K562 (cell line): ENCODE results near the gene SDE2. TPM values are rescaled to one million over a fixed set of nuclear protein-coding genes. Genes with fewer than 3 reads are reported as not detected.
A peak's percentile ranks its signal among the peaks of the same experiment; 100 is the strongest.

Experiments
- CCAR2 ChIP-seq: fragments of 200-400 bp; formaldehyde crosslinking; IDR thresholded peaks from 2 replicates; pipeline ENCODE4 v1.6.1; 2017; ENCODE audit warnings: mild to moderate bottlenecking, low read depth, low read length
- CREB1 ChIP-seq, 2 experiments: sonication (generic) in 1 of 2; formaldehyde crosslinking in 1 of 2; IDR thresholded peaks; 2 replicates each; pipeline versions ENCODE4 v1.6.1 to v1.8.0; 2012 to 2022; ENCODE audit warnings: inconsistent platforms in 1 of 2, mild to moderate bottlenecking in 1 of 2, missing genetic modification reagents in 1 of 2, moderate library complexity in 1 of 2
- CTBP1 ChIP-seq: fragments of 450-650 bp; IDR thresholded peaks from 2 replicates; pipeline ENCODE4 v1.6.1; 2016; ENCODE audit warnings: borderline replicate concordance
- HDAC1 ChIP-seq, 2 experiments: fragments of 450-650 bp; IDR thresholded peaks; 2 replicates each; pipeline ENCODE4 v1.6.1; 2016 to 2017; ENCODE audit warnings: inconsistent platforms in 1 of 2, mild to moderate bottlenecking in 1 of 2, moderate library complexity in 1 of 2
- JUN ChIP-seq, 2 experiments: sonication (generic) in 1 of 2; formaldehyde crosslinking in 1 of 2; IDR thresholded peaks; 2 replicates each; pipeline versions ENCODE4 v1.6.1 to v1.8.0; 2012 to 2022; ENCODE audit warnings: borderline replicate concordance in 2 of 2, mild to moderate bottlenecking in 2 of 2, improper control_type of control experiment in 1 of 2, low read depth in 1 of 2, low read length in 1 of 2, missing genetic modification reagents in 1 of 2
- NCOR1 ChIP-seq: fragments of 450-650 bp; IDR thresholded peaks from 2 replicates; pipeline ENCODE4 v1.6.1; 2016; ENCODE audit warnings: mild to moderate bottlenecking, moderate library complexity
- POU5F1 ChIP-seq: fragments of 150-350 bp; IDR thresholded peaks from 2 replicates; pipeline ENCODE4 v1.6.1; 2014; ENCODE audit warnings: borderline replicate concordance, low read length, low read depth, mild to moderate bottlenecking; ENCODE audit not compliant: partially characterized antibody
- PRMT5 ChIP-seq: sonication (generic); formaldehyde crosslinking; IDR thresholded peaks from 2 replicates; pipeline ENCODE4 v1.5.0; 2020; ENCODE audit warnings: missing genetic modification reagents
- PTRF ChIP-seq: fragments of 450-650 bp; IDR thresholded peaks from 2 replicates; pipeline ENCODE4 v1.6.1; 2016; ENCODE audit warnings: mild to moderate bottlenecking, missing genetic modification characterization, missing compliant biosample characterization
- STAT5A ChIP-seq: IDR thresholded peaks from 2 replicates; pipeline ENCODE4 v1.6.1; 2012; ENCODE audit warnings: low read length, inconsistent platforms, borderline replicate concordance
- TAL1 ChIP-seq: fragments of 450-650 bp; IDR thresholded peaks from 2 replicates; pipeline ENCODE4 v1.6.1; 2016; ENCODE audit warnings: mild to moderate bottlenecking
- TEAD4 ChIP-seq, 2 experiments: sonication (generic) in 1 of 2; formaldehyde crosslinking in 1 of 2; IDR thresholded peaks; 2 replicates each; pipeline versions ENCODE4 v1.6.1 to v1.8.0; 2012 to 2022; ENCODE audit warnings: borderline replicate concordance in 1 of 2, inconsistent platforms in 1 of 2, low read length in 1 of 2, mild to moderate bottlenecking in 1 of 2, missing genetic modification reagents in 1 of 2
- XRCC3 ChIP-seq: fragments of 450-650 bp; IDR thresholded peaks from 2 replicates; pipeline ENCODE4 v1.6.1; 2017; ENCODE audit warnings: mild to moderate bottlenecking, moderate library complexity
- ZBTB7A ChIP-seq: IDR thresholded peaks from 2 replicates; pipeline ENCODE4 v1.6.1; 2011; ENCODE audit warnings: low read depth, mild to moderate bottlenecking, low read length, moderate library complexity, borderline replicate concordance; ENCODE audit not compliant: control insufficient read depth
- ZNF354B ChIP-seq: fragments of 250-450 bp; sonication (Bioruptor Pico); IDR thresholded peaks from 2 replicates; pipeline ENCODE4 v1.4.0; 2020
- ZNF41 ChIP-seq: fragments of 250-450 bp; sonication (Bioruptor Pico); conservative IDR thresholded peaks from 2 replicates; pipeline ENCODE4 v1.4.0; 2020; ENCODE audit warnings: mild to moderate bottlenecking
- ZNF583 ChIP-seq: fragments of 250-450 bp; sonication (Bioruptor Pico); IDR thresholded peaks from 2 replicates; pipeline ENCODE4 v1.4.0; 2020
- ZSCAN29 ChIP-seq: fragments of 450-650 bp; IDR thresholded peaks from 2 replicates; pipeline ENCODE4 v1.6.1; 2017
- polyA plus RNA-seq, 8 experiments: library from polyadenylated mRNA; depleted of rRNA in 4 of 8; stranded (reverse) in 5 of 8; unstranded in 3 of 8; fragments of >200 nt; fragmentation: Nextera tagmentation in 2 of 8; fragmentation: Illumina TruSeq in 1 of 8; extraction: Ambion mirVana in 2 of 8; extraction: Trizol in 1 of 8; gene quantifications; 2 replicates each; pipeline versions ENCODE4 v1.2.1 to v1.2.3, GENCODE V29; 2011 to 2014; ENCODE audit warnings: inconsistent platforms in 1 of 8, missing spikeins in 1 of 8
- total RNA-seq, 7 experiments: library from RNA; depleted of rRNA in 6 of 7; stranded (reverse); fragments of >200 nt in 6 of 7; fragmentation: Illumina TruSeq in 2 of 7; extraction: Trizol in 2 of 7; gene quantifications; 2 replicates each; pipeline versions ENCODE4 v1.2.1 to v1.2.3, GENCODE V29; 2011 to 2021; ENCODE audit warnings: low replicate concordance in 1 of 7
- TF ChIP-seq, protein P1 (sequence below): sonication (generic); formaldehyde crosslinking; IDR thresholded peaks from 2 replicates; pipeline ENCODE4 v1.8.0; 2022; ENCODE audit warnings: mild to moderate bottlenecking, missing genetic modification reagents
- TF ChIP-seq, protein P2 (sequence below): IDR thresholded peaks from 2 replicates; pipeline ENCODE4 v1.6.1; 2014; ENCODE audit warnings: antibody characterized with exemption
- TF ChIP-seq, protein P3 (sequence below): IDR thresholded peaks from 2 replicates; pipeline ENCODE4 v1.6.1; 2011; ENCODE audit warnings: borderline replicate concordance, low read depth, mild to moderate bottlenecking, moderate library complexity, low read length; ENCODE audit not compliant: insufficient read depth, poor library complexity, severe bottlenecking
- TF ChIP-seq, protein P4 (sequence below): sonication (generic); formaldehyde crosslinking; IDR thresholded peaks from 2 replicates; pipeline ENCODE4 v1.8.0; 2022; ENCODE audit warnings: missing genetic modification reagents, mild to moderate bottlenecking, moderate library complexity, borderline replicate concordance
- TF ChIP-seq, protein P5 (sequence below): fragments of 450-650 bp; IDR thresholded peaks from 2 replicates; pipeline ENCODE4 v1.6.1; 2016

The SDE2 gene
- total and polyA plus RNA-seq, 9 of the 15 experiments (the other 6 are each of a cell fraction or from before 2014, with no cell fraction given): 14.3 to 62.3 (median 46.0) TPM

DNA sequence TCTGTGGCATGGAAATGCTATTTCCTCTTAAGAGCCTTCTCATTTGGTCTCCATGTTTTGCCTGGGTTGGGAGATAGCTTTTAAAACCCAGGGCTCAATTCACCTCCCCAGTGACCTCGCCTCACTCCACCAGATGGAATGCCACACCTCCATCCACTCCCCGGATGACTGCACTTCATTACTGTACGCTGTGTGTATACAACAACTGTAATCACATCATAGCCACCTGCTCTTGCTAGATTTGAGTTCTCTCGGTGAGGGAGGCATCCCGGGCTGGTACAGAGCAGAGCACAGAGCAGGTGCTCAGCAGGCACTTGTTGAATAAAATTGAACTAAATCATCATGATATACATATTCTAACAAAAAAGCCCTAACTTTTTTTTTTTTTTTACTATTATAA lies 26.0 kb downstream of the SDE2 start (continued):
- TF ChIP-seq, protein P1, sequence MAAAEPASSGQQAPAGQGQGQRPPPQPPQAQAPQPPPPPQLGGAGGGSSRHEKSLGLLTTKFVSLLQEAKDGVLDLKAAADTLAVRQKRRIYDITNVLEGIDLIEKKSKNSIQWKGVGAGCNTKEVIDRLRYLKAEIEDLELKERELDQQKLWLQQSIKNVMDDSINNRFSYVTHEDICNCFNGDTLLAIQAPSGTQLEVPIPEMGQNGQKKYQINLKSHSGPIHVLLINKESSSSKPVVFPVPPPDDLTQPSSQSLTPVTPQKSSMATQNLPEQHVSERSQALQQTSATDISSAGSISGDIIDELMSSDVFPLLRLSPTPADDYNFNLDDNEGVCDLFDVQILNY (CRISPR knock-in tag): no peak
- TF ChIP-seq, protein P2, sequence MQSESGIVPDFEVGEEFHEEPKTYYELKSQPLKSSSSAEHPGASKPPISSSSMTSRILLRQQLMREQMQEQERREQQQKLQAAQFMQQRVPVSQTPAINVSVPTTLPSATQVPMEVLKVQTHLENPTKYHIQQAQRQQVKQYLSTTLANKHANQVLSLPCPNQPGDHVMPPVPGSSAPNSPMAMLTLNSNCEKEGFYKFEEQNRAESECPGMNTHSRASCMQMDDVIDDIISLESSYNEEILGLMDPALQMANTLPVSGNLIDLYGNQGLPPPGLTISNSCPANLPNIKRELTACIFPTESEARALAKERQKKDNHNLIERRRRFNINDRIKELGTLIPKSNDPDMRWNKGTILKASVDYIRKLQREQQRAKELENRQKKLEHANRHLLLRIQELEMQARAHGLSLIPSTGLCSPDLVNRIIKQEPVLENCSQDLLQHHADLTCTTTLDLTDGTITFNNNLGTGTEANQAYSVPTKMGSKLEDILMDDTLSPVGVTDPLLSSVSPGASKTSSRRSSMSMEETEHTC: no peak
- TF ChIP-seq CCAR2 (no peak), TEAD4 (IDR thresholded peaks at IDR 0.05; ENCODE audit: low read length) (peak; percentile 45), TEAD4 (CRISPR knock-in tag; IDR thresholded peaks at IDR 0.05; ENCODE audit: borderline replicate concordance) (no peak), ZNF354B (CRISPR knock-in tag) (no peak), ZBTB7A (no peak), PTRF (tag) (no peak), CTBP1 (no peak; the same call in 1 of the 2 replicates), ZNF41 (CRISPR knock-in tag) (no peak), STAT5A (peak; percentile 12; the same call in 1 of the 2 replicates), XRCC3 (no peak), NCOR1 (0 out of 2 replicates have a peak, but pooled peaks have one; percentile 33), HDAC1 (IDR thresholded peaks at IDR 0.05) (no peak), POU5F1 (no peak), JUN (IDR thresholded peaks at IDR 0.05; ENCODE audit: borderline replicate concordance, low read depth, low read length) (no peak), JUN (CRISPR knock-in tag; IDR thresholded peaks at IDR 0.05; ENCODE audit: borderline replicate concordance) (no peak), ZSCAN29 (no peak), ZNF583 (CRISPR knock-in tag) (no peak), CREB1 (IDR thresholded peaks at IDR 0.05) (no peak), CREB1 (CRISPR knock-in tag; IDR thresholded peaks at IDR 0.05) (no peak), PRMT5 (no peak), TAL1 (peak; percentile 54; the same call in 1 of the 2 replicates)
- TF ChIP-seq, protein P3, sequence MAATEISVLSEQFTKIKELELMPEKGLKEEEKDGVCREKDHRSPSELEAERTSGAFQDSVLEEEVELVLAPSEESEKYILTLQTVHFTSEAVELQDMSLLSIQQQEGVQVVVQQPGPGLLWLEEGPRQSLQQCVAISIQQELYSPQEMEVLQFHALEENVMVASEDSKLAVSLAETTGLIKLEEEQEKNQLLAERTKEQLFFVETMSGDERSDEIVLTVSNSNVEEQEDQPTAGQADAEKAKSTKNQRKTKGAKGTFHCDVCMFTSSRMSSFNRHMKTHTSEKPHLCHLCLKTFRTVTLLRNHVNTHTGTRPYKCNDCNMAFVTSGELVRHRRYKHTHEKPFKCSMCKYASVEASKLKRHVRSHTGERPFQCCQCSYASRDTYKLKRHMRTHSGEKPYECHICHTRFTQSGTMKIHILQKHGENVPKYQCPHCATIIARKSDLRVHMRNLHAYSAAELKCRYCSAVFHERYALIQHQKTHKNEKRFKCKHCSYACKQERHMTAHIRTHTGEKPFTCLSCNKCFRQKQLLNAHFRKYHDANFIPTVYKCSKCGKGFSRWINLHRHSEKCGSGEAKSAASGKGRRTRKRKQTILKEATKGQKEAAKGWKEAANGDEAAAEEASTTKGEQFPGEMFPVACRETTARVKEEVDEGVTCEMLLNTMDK: no peak
- TF ChIP-seq, protein P4, sequence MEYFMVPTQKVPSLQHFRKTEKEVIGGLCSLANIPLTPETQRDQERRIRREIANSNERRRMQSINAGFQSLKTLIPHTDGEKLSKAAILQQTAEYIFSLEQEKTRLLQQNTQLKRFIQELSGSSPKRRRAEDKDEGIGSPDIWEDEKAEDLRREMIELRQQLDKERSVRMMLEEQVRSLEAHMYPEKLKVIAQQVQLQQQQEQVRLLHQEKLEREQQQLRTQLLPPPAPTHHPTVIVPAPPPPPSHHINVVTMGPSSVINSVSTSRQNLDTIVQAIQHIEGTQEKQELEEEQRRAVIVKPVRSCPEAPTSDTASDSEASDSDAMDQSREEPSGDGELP (CRISPR knock-in tag): peak; percentile 35; the same call in 1 of the 2 replicates
- TF ChIP-seq, protein P5, sequence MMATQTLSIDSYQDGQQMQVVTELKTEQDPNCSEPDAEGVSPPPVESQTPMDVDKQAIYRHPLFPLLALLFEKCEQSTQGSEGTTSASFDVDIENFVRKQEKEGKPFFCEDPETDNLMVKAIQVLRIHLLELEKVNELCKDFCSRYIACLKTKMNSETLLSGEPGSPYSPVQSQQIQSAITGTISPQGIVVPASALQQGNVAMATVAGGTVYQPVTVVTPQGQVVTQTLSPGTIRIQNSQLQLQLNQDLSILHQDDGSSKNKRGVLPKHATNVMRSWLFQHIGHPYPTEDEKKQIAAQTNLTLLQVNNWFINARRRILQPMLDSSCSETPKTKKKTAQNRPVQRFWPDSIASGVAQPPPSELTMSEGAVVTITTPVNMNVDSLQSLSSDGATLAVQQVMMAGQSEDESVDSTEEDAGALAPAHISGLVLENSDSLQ: no peak
